Endodermal cell (in vitro differentiated cells): ENCODE measurements around the gene PCDHA2. TPM values are rescaled to one million over a fixed set of nuclear protein-coding genes. Genes with fewer than 3 reads are reported as not detected.
"Not testable (repeated sequence)": the region's sequence is repeated elsewhere in the genome, so short reads cannot be mapped to it uniquely, and the experiment has no call there.

Experiments used
- DNase-seq: peaks from one replicate; pipeline ENCODE4 v3.0.0-alpha.2; 2017
- H3K27ac ChIP-seq: 2 replicates; pipeline ENCODE4 v1.5.1; 2013; ENCODE audit warnings: mild to moderate bottlenecking, low read depth, low read length, moderate library complexity
- H3K27me3 ChIP-seq: 2 replicates; pipeline ENCODE4 v1.6.1; 2013; ENCODE audit warnings: mild to moderate bottlenecking, low read length, moderate library complexity; ENCODE audit not compliant: insufficient read depth, control insufficient read depth, poor library complexity, severe bottlenecking
- H3K36me3 ChIP-seq: 2 replicates; pipeline ENCODE4 v1.7.0; 2013; ENCODE audit warnings: mild to moderate bottlenecking, low read length, moderate library complexity; ENCODE audit not compliant: control insufficient read depth, insufficient read depth
- H3K4me1 ChIP-seq: one replicate; pipeline ENCODE4 v1.7.0; 2013; ENCODE audit warnings: low read length; ENCODE audit not compliant: control insufficient read depth, insufficient read depth
- H3K4me3 ChIP-seq: 2 replicates; pipeline ENCODE4 v1.5.1; 2013; ENCODE audit warnings: mild to moderate bottlenecking, low read length, moderate library complexity
- H3K9ac ChIP-seq: 2 replicates; pipeline ENCODE4 v1.6.1; 2013; ENCODE audit warnings: mild to moderate bottlenecking, low read length, moderate library complexity; ENCODE audit not compliant: poor library complexity, severe bottlenecking; ENCODE audit errors: extremely low read depth
- H3K9me3 ChIP-seq: 2 replicates; pipeline ENCODE4 v1.6.1; 2013; ENCODE audit warnings: mild to moderate bottlenecking, low read length, moderate library complexity; ENCODE audit not compliant: control insufficient read depth
- H3K27ac Mint-ChIP-seq: 2 replicates; pipeline ENCODE4 v1.8.0; 2020; ENCODE audit warnings: mixed read lengths
- H3K27me3 Mint-ChIP-seq: 2 replicates; pipeline ENCODE4 v1.8.0; 2021; ENCODE audit warnings: mild to moderate bottlenecking, mixed read lengths; ENCODE audit not compliant: insufficient read depth
- H3K36me3 Mint-ChIP-seq: 2 replicates; pipeline ENCODE4 v1.8.0; 2020; ENCODE audit warnings: low read depth, mixed read lengths
- H3K4me1 Mint-ChIP-seq: 2 replicates; pipeline ENCODE4 v1.8.0; 2020; ENCODE audit warnings: mixed read lengths
- H3K4me3 Mint-ChIP-seq: 2 replicates; pipeline ENCODE4 v1.8.0; 2020; ENCODE audit warnings: mild to moderate bottlenecking, moderate library complexity, mixed read lengths
- H3K9me3 Mint-ChIP-seq: 2 replicates; pipeline ENCODE4 v1.8.0; 2020; ENCODE audit warnings: mild to moderate bottlenecking, mixed read lengths
- WGBS, 2 experiments: methylation state at CpG; one replicate each; pipeline versions ENCODE4 v1.1.5 to v1.1.7; 2013; ENCODE audit warnings: missing lambda C conversion rate in 2 of 2, mixed read lengths in 1 of 2; ENCODE audit not compliant: insufficient coverage in 1 of 2, insufficient read length in 1 of 2; 5-methylcytosine and 5-hydroxymethylcytosine counted together
- total RNA-seq, 2 donors: library from RNA; stranded (reverse); fragmentation: NEBNext Ultra II Directional in 1 of 2; extraction: Animal tissue kit (Norgen Biotek cat#: 25700) in 1 of 2; gene quantifications; 2 replicates in 1 of 2; 3 replicates in 1 of 2; pipeline ENCODE4 v1.2.1, GENCODE V29; 2021
- TF ChIP-seq, protein P1 (sequence below): fragments of 200-600 bp; sonication (generic); conservative IDR thresholded peaks from 2 replicates; pipeline ENCODE4 v1.5.0; 2021; ENCODE audit warnings: antibody characterized with exemption, mild to moderate bottlenecking

The PCDHA2 gene
- total RNA-seq, 2 donors from 2014 or later: 1.4 to 2.3 TPM

DNA sequence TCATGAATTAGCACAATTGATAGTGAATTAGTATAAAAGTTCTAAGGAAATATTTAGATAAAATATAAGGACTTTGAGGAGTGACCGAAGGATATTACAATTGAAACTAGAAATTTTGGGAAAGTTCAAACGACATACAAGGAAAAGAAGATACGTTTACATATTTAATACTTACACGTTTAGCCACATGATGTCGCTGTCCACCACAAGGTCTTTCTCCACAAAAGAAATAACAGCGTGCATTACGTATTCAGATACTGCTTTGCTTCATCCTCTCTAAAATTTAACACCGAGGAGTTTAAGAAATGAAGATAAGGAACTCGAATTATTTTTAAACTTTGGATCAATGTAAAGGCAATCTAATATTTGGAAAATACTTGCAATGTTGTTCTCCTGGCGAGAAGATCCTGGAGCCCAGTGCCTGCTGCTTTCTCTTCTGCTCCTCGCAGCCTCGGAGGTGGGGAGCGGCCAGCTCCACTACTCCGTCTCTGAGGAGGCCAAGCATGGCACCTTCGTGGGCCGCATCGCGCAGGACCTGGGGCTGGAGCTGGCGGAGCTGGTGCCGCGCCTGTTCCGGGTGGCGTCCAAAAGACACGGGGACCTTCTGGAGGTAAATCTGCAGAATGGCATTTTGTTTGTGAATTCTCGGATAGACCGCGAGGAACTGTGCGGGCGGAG, 6.3 kb downstream of the PCDHA2 start, which contains the start of gene PCDHA3:
Gene PCDHA3, plus strand, starts transcription at position 242 of the 678 bp plus-strand sequence.
- Mint-ChIP-seq H3K27ac (peak within 1 kb of the TSS; percentile 66), H3K9me3 (peaks cover 9% of the 10 kb centered on the region), H3K4me3 (peak within 1 kb of the TSS; percentile 69), H3K36me3 (peaks cover 30% of the 10 kb centered on the region), H3K4me1 (no peaks in the 10 kb centered on the region), H3K27me3 (no peaks in the 10 kb centered on the region)
- Histone ChIP-seq H3K9ac (no peak within 1 kb of the TSS), H3K27me3 (no peaks in the 10 kb centered on the region), H3K4me3 (no peak within 1 kb of the TSS), H3K4me1 (no peaks in the 10 kb centered on the region), H3K27ac (no peak within 1 kb of the TSS), H3K36me3 (no peaks in the 10 kb centered on the region), H3K9me3 (peaks cover 8% of the 10 kb centered on the region)
- WGBS, 2 experiments: 94% methylated on average over 16 to 29 of the region's 29 CpGs
- TF ChIP-seq, protein P1, sequence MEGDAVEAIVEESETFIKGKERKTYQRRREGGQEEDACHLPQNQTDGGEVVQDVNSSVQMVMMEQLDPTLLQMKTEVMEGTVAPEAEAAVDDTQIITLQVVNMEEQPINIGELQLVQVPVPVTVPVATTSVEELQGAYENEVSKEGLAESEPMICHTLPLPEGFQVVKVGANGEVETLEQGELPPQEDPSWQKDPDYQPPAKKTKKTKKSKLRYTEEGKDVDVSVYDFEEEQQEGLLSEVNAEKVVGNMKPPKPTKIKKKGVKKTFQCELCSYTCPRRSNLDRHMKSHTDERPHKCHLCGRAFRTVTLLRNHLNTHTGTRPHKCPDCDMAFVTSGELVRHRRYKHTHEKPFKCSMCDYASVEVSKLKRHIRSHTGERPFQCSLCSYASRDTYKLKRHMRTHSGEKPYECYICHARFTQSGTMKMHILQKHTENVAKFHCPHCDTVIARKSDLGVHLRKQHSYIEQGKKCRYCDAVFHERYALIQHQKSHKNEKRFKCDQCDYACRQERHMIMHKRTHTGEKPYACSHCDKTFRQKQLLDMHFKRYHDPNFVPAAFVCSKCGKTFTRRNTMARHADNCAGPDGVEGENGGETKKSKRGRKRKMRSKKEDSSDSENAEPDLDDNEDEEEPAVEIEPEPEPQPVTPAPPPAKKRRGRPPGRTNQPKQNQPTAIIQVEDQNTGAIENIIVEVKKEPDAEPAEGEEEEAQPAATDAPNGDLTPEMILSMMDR: peak; percentile 67
- no peak for DNase-seq

DNA sequence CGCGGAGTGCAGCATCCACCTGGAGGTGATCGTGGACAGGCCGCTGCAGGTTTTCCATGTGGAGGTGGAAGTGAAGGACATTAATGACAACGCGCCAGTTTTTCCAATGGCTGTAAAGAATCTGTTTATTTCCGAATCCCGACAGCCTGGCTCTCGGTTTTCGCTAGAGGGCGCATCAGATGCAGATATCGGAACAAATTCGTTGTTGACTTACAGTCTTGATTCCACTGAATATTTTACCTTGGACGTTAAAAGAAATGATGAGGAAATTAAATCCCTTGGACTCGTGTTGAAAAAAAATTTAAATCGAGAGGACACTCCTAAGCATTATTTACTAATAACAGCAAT, 6.8 kb downstream of the PCDHA2 start:
- Mint-ChIP-seq H3K27me3 (no peaks in the 10 kb centered on the region), H3K4me3 (peak overlapping the region; percentile 69), H3K36me3 (peaks cover 30% of the 10 kb centered on the region), H3K27ac (peak overlapping the region; percentile 66), H3K9me3 (peaks cover 9% of the 10 kb centered on the region), H3K4me1 (no peaks in the 10 kb centered on the region)
- TF ChIP-seq, protein P1: peak; percentile 61
- peak; percentile 26 for DNase-seq
- WGBS, 2 experiments: 95 to 96% methylated on average over 14 to 16 of the region's 16 CpGs
- Histone ChIP-seq H3K9ac (no peak overlapping the region), H3K9me3 (peaks cover 8% of the 10 kb centered on the region), H3K36me3 (no peaks in the 10 kb centered on the region), H3K4me1 (no peaks in the 10 kb centered on the region), H3K27ac (no peak overlapping the region), H3K27me3 (no peaks in the 10 kb centered on the region), H3K4me3 (no peak overlapping the region)

DNA sequence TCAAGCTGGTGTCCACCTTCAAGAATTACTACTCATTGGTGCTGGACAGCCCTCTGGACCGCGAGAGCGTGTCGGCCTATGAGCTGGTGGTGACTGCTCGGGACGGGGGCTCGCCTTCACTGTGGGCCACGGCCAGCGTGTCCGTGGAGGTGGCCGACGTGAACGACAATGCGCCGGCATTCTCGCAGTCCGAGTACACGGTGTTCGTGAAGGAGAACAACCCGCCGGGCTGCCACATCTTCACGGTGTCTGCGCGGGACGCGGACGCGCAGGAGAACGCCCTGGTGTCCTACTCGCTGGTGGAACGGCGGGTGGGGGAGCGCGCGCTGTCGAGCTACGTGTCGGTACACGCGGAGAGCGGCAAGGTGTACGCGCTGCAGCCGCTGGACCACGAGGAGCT, 7.7 kb downstream of the PCDHA2 start:
- not testable (repeated sequence) for H3K4me3 Mint-ChIP-seq, H3K4me3 ChIP-seq, H3K4me1 Mint-ChIP-seq, H3K9me3 Mint-ChIP-seq, H3K9me3 ChIP-seq, H3K27me3 ChIP-seq, H3K27me3 Mint-ChIP-seq, DNase-seq, H3K9ac ChIP-seq, H3K27ac Mint-ChIP-seq, H3K4me1 ChIP-seq, H3K27ac ChIP-seq, H3K36me3 ChIP-seq
- peaks cover 27% of the 10 kb centered on the region for H3K36me3 Mint-ChIP-seq
- 95 to 97% methylated on average over 35 to 45 of the region's 45 CpGs for WGBS, 2 experiments
